Muscle of leg (tissue), 11 donors: Measurements from ENCODE around the gene THRAP3. TPM values are rescaled to one million over a fixed set of nuclear protein-coding genes. Genes with fewer than 3 reads are reported as not detected.
A peak's percentile ranks its signal among the peaks of the same experiment; 100 is the strongest.

Experiments used
- DNase-seq: peaks from one replicate; pipeline ENCODE4 v3.0.0; 2013
- H3K27ac ChIP-seq: one replicate; pipeline ENCODE4 v1.5.1; 2013; ENCODE audit warnings: mild to moderate bottlenecking, low read length, control low read depth
- H3K27me3 ChIP-seq: one replicate; pipeline ENCODE4 v1.6.1; 2013; ENCODE audit warnings: low read length; ENCODE audit not compliant: control insufficient read depth, insufficient read depth
- H3K36me3 ChIP-seq: one replicate; pipeline ENCODE4 v1.6.1; 2013; ENCODE audit warnings: low read length; ENCODE audit not compliant: control insufficient read depth, insufficient read depth
- H3K4me1 ChIP-seq: one replicate; pipeline ENCODE4 v1.6.1; 2013; ENCODE audit warnings: low read length; ENCODE audit not compliant: control insufficient read depth, insufficient read depth
- H3K4me3 ChIP-seq: one replicate; pipeline ENCODE4 v1.5.1; 2013; ENCODE audit warnings: low read length, control low read depth
- H3K9me3 ChIP-seq: replicated peaks from 2 replicates; pipeline ENCODE4 v1.6.1; 2013; ENCODE audit warnings: low read depth, low read length; ENCODE audit not compliant: control insufficient read depth
- WGBS: methylation state at CpG from one replicate; pipeline ENCODE4 v1.1.5; 2013; ENCODE audit warnings: missing lambda C conversion rate; ENCODE audit not compliant: insufficient coverage; 5-methylcytosine and 5-hydroxymethylcytosine counted together
- polyA plus RNA-seq, 8 donors: library from polyadenylated mRNA; unstranded; fragments of 120-200 nt; gene quantifications; one replicate each; pipeline versions ENCODE4 v1.2.1 to v1.2.3, GENCODE V29; 2013; ENCODE audit warnings: inconsistent platforms in 1 of 8, low replicate concordance in 1 of 8; ENCODE audit not compliant: insufficient read length in 8 of 8, insufficient read depth in 1 of 8
- total RNA-seq: library from RNA; stranded (reverse); fragments of 120-200 nt; gene quantifications from one replicate; pipeline ENCODE4 v1.2.4, GENCODE V29; 2013

The THRAP3 gene
- total and polyA plus RNA-seq, 9 donors: 55.6 to 111 (median 91.2) TPM

DNA sequence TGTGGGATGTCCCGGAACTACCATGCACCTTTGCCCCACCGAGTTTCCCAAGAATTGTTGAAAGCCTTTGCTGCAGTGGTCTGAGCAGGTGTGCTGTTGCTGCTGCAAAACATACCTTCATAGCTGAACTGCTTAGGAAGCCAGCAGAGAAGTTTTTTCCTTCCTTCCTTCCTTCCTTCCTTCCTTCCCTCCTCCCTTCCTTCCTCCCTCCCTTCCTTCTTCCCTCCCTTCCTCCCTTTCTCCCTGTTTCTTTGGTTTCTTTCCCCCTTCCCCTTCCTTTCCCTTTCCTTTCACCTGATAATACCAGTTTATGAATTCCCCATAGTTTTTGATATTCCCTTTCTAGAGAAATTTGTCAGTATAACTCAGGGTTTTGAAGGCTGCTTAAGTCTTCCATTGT, 71.1 kb downstream of the THRAP3 start:
- Histone ChIP-seq H3K4me1 (peaks cover 4% of the 10 kb centered on the region), H3K9me3 (no peaks in the 10 kb centered on the region), H3K36me3 (peaks cover 63% of the 10 kb centered on the region), H3K27ac (no peak overlapping the region), H3K27me3 (no peaks in the 10 kb centered on the region), H3K4me3 (no peak overlapping the region)
- no peak for DNase-seq
- no CpG with 5 or more reads among the region's 2 CpGs for WGBS

DNA sequence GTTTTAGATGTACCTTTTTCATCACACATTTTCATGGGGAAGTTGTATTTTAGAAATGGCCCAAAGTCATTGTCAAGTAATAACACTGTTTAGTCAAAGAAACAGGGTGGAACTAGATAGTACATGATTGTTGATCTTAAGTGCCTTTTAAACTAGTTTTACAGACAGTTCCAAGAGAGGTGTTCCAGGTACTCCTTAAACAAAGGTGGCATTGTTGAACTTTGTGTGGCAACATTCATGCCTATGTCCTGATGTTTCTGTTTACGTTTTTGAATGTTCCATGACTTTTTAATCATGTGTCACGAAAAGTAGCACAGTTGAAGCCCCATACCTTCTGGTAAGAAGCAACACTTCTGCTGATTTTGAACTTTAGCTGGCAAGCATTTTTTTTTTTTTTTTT, 72.8 kb downstream of the THRAP3 start:
- Histone ChIP-seq H3K27ac (no peak overlapping the region), H3K27me3 (no peaks in the 10 kb centered on the region), H3K4me3 (no peak overlapping the region), H3K9me3 (no peaks in the 10 kb centered on the region), H3K4me1 (no peaks in the 10 kb centered on the region), H3K36me3 (peaks cover 64% of the 10 kb centered on the region)
- DNase-seq: no peak
- 100% methylated on average over 1 of the region's 2 CpGs for WGBS

DNA sequence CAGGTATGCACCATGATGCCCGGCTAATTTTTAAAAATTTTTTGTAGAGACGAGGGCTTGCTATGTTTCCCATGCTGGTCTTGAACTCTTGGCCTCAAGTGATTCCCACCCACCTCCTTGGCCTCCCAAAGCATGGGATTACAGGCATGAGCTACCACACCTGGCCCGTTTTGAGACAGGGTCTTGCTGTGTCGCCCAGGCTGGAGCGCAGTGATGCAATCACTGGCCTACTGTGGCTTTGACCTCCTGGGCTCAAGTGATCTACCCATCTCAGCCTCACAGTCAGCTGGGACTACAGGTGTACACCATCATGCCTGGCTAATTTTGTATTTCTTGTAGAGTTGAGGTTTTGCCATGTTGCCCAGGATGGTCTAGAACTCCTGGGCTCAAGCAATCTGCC, 74.4 kb downstream of the THRAP3 start:
- no peaks in the 10 kb centered on the region for H3K4me1 ChIP-seq
- H3K36me3 ChIP-seq: peaks cover 71% of the 10 kb centered on the region
- no peak overlapping the region for H3K27ac ChIP-seq
- no peaks in the 10 kb centered on the region for H3K9me3 ChIP-seq
- WGBS: 93% methylated on average over 5 of the region's 5 CpGs
- H3K27me3 ChIP-seq: no peaks in the 10 kb centered on the region
- H3K4me3 ChIP-seq: no peak overlapping the region
- DNase-seq: no peak

DNA sequence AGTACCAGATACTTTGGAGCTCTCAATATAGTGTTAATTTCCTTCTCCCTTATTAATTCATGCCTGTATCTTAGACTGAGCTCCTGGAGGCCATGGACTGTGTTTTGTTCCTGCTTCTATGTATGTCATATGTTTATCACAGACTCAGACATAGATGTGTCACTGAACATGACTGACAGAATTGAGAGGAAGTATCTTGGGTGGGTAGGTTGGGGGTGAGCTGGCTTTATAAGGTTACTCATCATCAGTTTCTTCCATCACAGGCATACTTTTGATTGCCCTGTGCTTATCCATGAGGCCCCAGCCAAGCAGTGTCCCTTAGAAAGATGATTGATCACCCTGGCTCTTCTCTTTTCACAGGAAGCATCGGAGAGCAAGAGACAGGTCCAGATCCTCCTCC, 76.3 kb downstream of the THRAP3 start:
- H3K36me3 ChIP-seq: peaks cover 77% of the 10 kb centered on the region
- H3K9me3 ChIP-seq: no peaks in the 10 kb centered on the region
- no peaks in the 10 kb centered on the region for H3K27me3 ChIP-seq
- no CpG with 5 or more reads among the region's 1 CpG for WGBS
- no peak for DNase-seq
- no peak overlapping the region for H3K27ac ChIP-seq
- no peaks in the 10 kb centered on the region for H3K4me1 ChIP-seq
- no peak overlapping the region for H3K4me3 ChIP-seq

DNA sequence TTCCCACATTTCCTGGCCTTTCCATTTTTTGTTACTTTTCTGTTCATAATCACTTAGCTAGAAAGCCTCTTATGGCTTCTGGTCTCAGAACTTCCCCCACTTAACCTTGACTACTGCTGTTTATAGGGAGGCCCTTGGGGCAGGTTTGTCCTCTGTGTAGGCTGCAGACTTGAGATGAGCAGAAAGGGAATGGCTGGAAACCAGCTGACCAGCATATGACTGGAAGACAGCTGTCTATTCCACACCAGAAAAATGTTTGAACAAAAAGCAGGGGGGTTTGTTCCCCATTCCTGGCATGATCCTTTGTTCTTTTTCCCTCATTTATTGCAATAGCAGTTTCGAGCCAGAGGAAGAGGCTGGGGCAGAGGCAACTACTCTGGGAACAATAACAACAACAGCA, 77.0 kb downstream of the THRAP3 start:
- no peaks in the 10 kb centered on the region for H3K27me3 ChIP-seq
- WGBS: no CpG with 5 or more reads among the region's 1 CpG
- peaks cover 73% of the 10 kb centered on the region for H3K36me3 ChIP-seq
- no peak overlapping the region for H3K27ac ChIP-seq
- peaks cover 7% of the 10 kb centered on the region for H3K4me1 ChIP-seq
- no peak for DNase-seq
- H3K4me3 ChIP-seq: no peak overlapping the region
- no peaks in the 10 kb centered on the region for H3K9me3 ChIP-seq

DNA sequence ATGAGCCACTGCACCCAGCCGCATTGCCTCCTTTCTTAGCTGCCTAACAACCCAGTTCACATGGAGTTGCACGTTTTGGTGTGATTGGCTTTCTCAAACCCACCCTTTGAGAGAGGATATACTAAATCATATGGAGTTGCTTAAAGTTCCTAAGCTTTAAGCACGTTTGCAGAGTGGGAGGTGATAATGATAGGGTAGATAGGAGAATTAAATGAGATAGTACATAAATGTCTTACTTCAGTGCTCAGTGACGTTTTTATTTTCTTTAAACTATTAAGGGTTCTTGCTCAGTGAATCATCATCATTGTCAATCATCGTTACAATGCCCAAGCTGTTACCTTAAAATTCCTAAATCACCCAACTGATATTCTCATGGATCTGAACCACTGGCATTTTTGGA, 79.0 kb downstream of the THRAP3 start:
- Histone ChIP-seq H3K27ac (no peak overlapping the region), H3K4me3 (no peak overlapping the region), H3K4me1 (peaks cover 16% of the 10 kb centered on the region), H3K27me3 (no peaks in the 10 kb centered on the region), H3K36me3 (peaks cover 60% of the 10 kb centered on the region), H3K9me3 (no peaks in the 10 kb centered on the region)
- WGBS: no CpG with 5 or more reads among the region's 5 CpGs
- no peak for DNase-seq

GRCh38 chr1:36303650-36304360, 79.6 kb downstream of the THRAP3 start:
- DNase-seq: no peak
- Histone ChIP-seq H3K4me1 (peaks cover 16% of the 10 kb centered on the region), H3K27me3 (no peaks in the 10 kb centered on the region), H3K36me3 (peaks cover 56% of the 10 kb centered on the region), H3K4me3 (no peak overlapping the region), H3K27ac (no peak overlapping the region), H3K9me3 (no peaks in the 10 kb centered on the region)
- 92% methylated on average over 6 of the region's 23 CpGs for WGBS

- peak; percentile 45 for DNase-seq
- Histone ChIP-seq H3K4me3 (no peak overlapping the region), H3K36me3 (peaks cover 52% of the 10 kb centered on the region), H3K27ac (no peak overlapping the region), H3K9me3 (no peaks in the 10 kb centered on the region), H3K27me3 (no peaks in the 10 kb centered on the region), H3K4me1 (peaks cover 16% of the 10 kb centered on the region)
- 100% methylated on average over 2 of the region's 7 CpGs for WGBS
Observed at GRCh38 chr1:36304521-36304920, 80.3 kb downstream of the THRAP3 start.

- no peak for DNase-seq
- Histone ChIP-seq H3K4me1 (peaks cover 16% of the 10 kb centered on the region), H3K36me3 (peaks cover 45% of the 10 kb centered on the region), H3K4me3 (no peak overlapping the region), H3K27me3 (no peaks in the 10 kb centered on the region), H3K27ac (no peak overlapping the region), H3K9me3 (no peaks in the 10 kb centered on the region)
- 74% methylated on average over 3 of the region's 10 CpGs for WGBS
Observed at GRCh38 chr1:36304970-36305914, 81.0 kb downstream of the THRAP3 start.

DNA sequence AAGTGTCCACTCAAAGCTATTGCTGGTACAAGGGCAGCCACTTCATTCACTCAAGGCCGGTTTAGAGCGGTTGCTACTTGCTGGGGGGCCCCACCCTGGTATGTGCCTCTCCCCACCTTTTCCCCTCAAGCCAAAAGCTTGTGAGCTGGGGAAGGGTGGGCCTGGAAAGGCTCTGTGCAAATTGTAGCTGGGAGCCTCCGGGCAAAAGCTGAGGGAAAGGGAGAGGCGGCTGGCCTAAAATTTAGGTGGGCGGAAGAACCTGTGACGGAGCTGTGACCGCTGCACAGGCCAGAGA, 81.6 kb downstream of the THRAP3 start:
- no peaks in the 10 kb centered on the region for H3K9me3 ChIP-seq
- WGBS: 41% methylated on average over 3 of the region's 7 CpGs
- no peaks in the 10 kb centered on the region for H3K27me3 ChIP-seq
- H3K27ac ChIP-seq: no peak overlapping the region
- H3K4me3 ChIP-seq: no peak overlapping the region
- peaks cover 40% of the 10 kb centered on the region for H3K36me3 ChIP-seq
- peaks cover 16% of the 10 kb centered on the region for H3K4me1 ChIP-seq
- no peak for DNase-seq
